K562 (cell line): ENCODE data around the gene P3H4. TPM values are rescaled to one million over a fixed set of nuclear protein-coding genes. Genes with fewer than 3 reads are reported as not detected.
A peak's percentile ranks its signal among the peaks of the same experiment; 100 is the strongest.

Source experiments
- ATAC-seq: fragments of 200-7000 bp; cut with Tn5 transposase; 3 replicates; pipeline ENCODE4 v1.9.1; 2020; ENCODE audit warnings: moderate library complexity
- BruUV-seq: library from RNA; stranded (reverse); fragments of 400-500 nt; replicated peaks from 2 replicates; lab custom pipeline; 2021; lab: Mats Ljungman, UMichigan
- CTCF ChIA-PET: fragments of 300-600 bp; formaldehyde crosslinking; extraction: SDS; loops from one replicate; lab custom pipeline; 2021; ENCODE audit warnings: low intra/inter-chr PET ratio; lab: Yijun Ruan, JAX
- POLR2A ChIA-PET: fragments of 300-600, 350-650 bp; sonication (Branson Sonifier 250); formaldehyde crosslinking; extraction: SDS; loops from one replicate; lab custom pipeline; 2021; ENCODE audit warnings: antibody characterized with exemption, inconsistent platforms; lab: Yijun Ruan, JAX
- DNase-seq, 4 experiments: peaks; one replicate each; pipeline versions ENCODE4 v3.0.0 to v3.0.0-alpha.2; 2011 to 2018; ENCODE audit warnings: low spot score in 3 of 4, mixed read lengths in 3 of 4; ENCODE audit errors: extremely low read depth in 1 of 4
- FAIRE-seq: peaks from 2 replicates; lab custom pipeline; 2011; peaks lifted over from hg19 to GRCh38; lab: Jason Lieb, UNC
- H2AFZ ChIP-seq: 2 replicates; pipeline ENCODE4 v1.6.0; 2011; ENCODE audit warnings: low read depth, low read length, control low read depth, inconsistent platforms
- H3K27ac ChIP-seq: fragments of 200-600 bp; 3 replicates; pipeline ENCODE4 v1.8.0; 2011; ENCODE audit warnings: low read depth, mild to moderate bottlenecking, control low read depth, inconsistent platforms, low read length, moderate library complexity, mixed read lengths; ENCODE audit errors: extremely low read depth
- H3K27me3 ChIP-seq, 2 experiments: fragments of 300-600 bp in 1 of 2; 2 replicates in 1 of 2; 3 replicates in 1 of 2; pipeline versions ENCODE4 v1.6.0 to v1.8.0; 2011; ENCODE audit warnings: inconsistent platforms in 2 of 2, low read length in 2 of 2, mild to moderate bottlenecking in 1 of 2, mixed read lengths in 1 of 2, moderate library complexity in 1 of 2; ENCODE audit not compliant: control insufficient read depth in 2 of 2, insufficient read depth in 2 of 2
- H3K36me3 ChIP-seq: fragments of 300-600 bp; 3 replicates; pipeline ENCODE4 v1.8.0; 2011; ENCODE audit warnings: mild to moderate bottlenecking, low read length, inconsistent platforms; ENCODE audit not compliant: control insufficient read depth, insufficient read depth
- H3K4me1 ChIP-seq, 2 experiments: fragments of 200-600 bp in 1 of 2; replicated peaks in 1 of 2; 2 replicates in 1 of 2; 3 replicates in 1 of 2; pipeline versions ENCODE4 v1.5.1 to v1.8.0; 2011; ENCODE audit warnings: inconsistent platforms in 2 of 2, low read length in 2 of 2, mild to moderate bottlenecking in 1 of 2, mixed read lengths in 1 of 2, moderate library complexity in 1 of 2; ENCODE audit not compliant: control insufficient read depth in 2 of 2, insufficient read depth in 2 of 2
- H3K4me2 ChIP-seq: 2 replicates; pipeline ENCODE4 v1.6.1; 2011; ENCODE audit warnings: low read length, control low read depth, inconsistent platforms, mixed read lengths; ENCODE audit not compliant: insufficient read depth
- H3K4me3 ChIP-seq: fragments of 200-600 bp; sonication (generic), shearing (Covaris generic); 2 replicates; pipeline ENCODE4 v1.5.1; 2016; ENCODE audit warnings: control low read depth, inconsistent platforms
- H3K79me2 ChIP-seq: fragments of 200-600 bp; 3 replicates; pipeline ENCODE4 v1.8.0; 2011; ENCODE audit warnings: low read length, inconsistent platforms; ENCODE audit not compliant: control insufficient read depth, insufficient read depth
- H3K9ac ChIP-seq, 2 experiments: 2 replicates each; pipeline versions ENCODE4 v1.6.0 to v1.6.1; 2011; ENCODE audit warnings: low read depth in 2 of 2, low read length in 2 of 2, control low read depth in 1 of 2, inconsistent platforms in 1 of 2, mild to moderate bottlenecking in 1 of 2, mixed read lengths in 1 of 2; ENCODE audit not compliant: insufficient read depth in 1 of 2
- H3K9me1 ChIP-seq: one replicate; pipeline ENCODE4 v1.6.0; 2011; ENCODE audit warnings: inconsistent platforms, mild to moderate bottlenecking, low read length, moderate library complexity; ENCODE audit not compliant: control insufficient read depth, insufficient read depth
- H3K9me3 ChIP-seq: replicated peaks from 2 replicates; pipeline ENCODE4 v1.5.1; 2011; ENCODE audit warnings: low read depth, low read length, inconsistent platforms; ENCODE audit not compliant: control insufficient read depth, insufficient read depth
- H4K20me1 ChIP-seq: replicated peaks from 2 replicates; pipeline ENCODE4 v1.6.1; 2011; ENCODE audit warnings: low read length, inconsistent platforms, mixed read lengths; ENCODE audit not compliant: control insufficient read depth, insufficient read depth
- ADNP ChIP-seq: fragments of 200-800 bp; sonication (Bioruptor generic); IDR thresholded peaks from 2 replicates; pipeline ENCODE4 v1.6.1; 2016; ENCODE audit warnings: missing genetic modification characterization, missing compliant biosample characterization
- BHLHE40 ChIP-seq: IDR thresholded peaks from 2 replicates; pipeline ENCODE4 v1.6.1; 2011; ENCODE audit warnings: low read length, improper control_type of control experiment
- IFI16 ChIP-seq: fragments of 250-450 bp; sonication (Bioruptor Pico); IDR thresholded peaks from 2 replicates; pipeline ENCODE4 v2.1.2; 2022; ENCODE audit warnings: mild to moderate bottlenecking, inconsistent platforms
- KAT7 ChIP-seq: sonication (generic); formaldehyde crosslinking; IDR thresholded peaks from 2 replicates; pipeline ENCODE4 v1.8.0; 2022; ENCODE audit warnings: missing genetic modification reagents, mild to moderate bottlenecking, borderline replicate concordance
- KDM1A ChIP-seq, 2 experiments: fragments of 450-650 bp; IDR thresholded peaks; 2 replicates each; pipeline ENCODE4 v1.6.1; 2016; ENCODE audit warnings: mild to moderate bottlenecking in 2 of 2
- LEF1 ChIP-seq: fragments of 450-650 bp; IDR thresholded peaks from 2 replicates; pipeline ENCODE4 v1.6.1; 2016; ENCODE audit warnings: mild to moderate bottlenecking
- NBN ChIP-seq: fragments of 450-650 bp; IDR thresholded peaks from 2 replicates; pipeline ENCODE4 v1.6.1; 2016; ENCODE audit warnings: low read depth, mild to moderate bottlenecking
- NFE2 ChIP-seq: IDR thresholded peaks from 2 replicates; pipeline ENCODE4 v1.6.1; 2014; ENCODE audit warnings: antibody characterized with exemption, low read depth
- NR2C2 ChIP-seq, 2 experiments: fragments of 200-800 bp in 1 of 2; sonication (Bioruptor generic) in 1 of 2; sonication (generic) in 1 of 2; formaldehyde crosslinking in 1 of 2; IDR thresholded peaks; 2 replicates each; pipeline versions ENCODE4 v1.6.1 to v1.8.0; 2016 to 2022; ENCODE audit warnings: mild to moderate bottlenecking in 1 of 2, missing compliant biosample characterization in 1 of 2, missing genetic modification characterization in 1 of 2, missing genetic modification reagents in 1 of 2
- RAD51 ChIP-seq: fragments of 450-650 bp; IDR thresholded peaks from 2 replicates; pipeline ENCODE4 v1.7.1; 2016; ENCODE audit warnings: low read depth, mild to moderate bottlenecking, borderline replicate concordance
- ZNF444 ChIP-seq: fragments of 250-450 bp; sonication (Bioruptor Pico); IDR thresholded peaks from 2 replicates; pipeline ENCODE4 v1.4.0; 2020; ENCODE audit warnings: mild to moderate bottlenecking, moderate library complexity
- ZNF766 ChIP-seq: fragments of 200-800 bp; sonication (Bioruptor generic); conservative IDR thresholded peaks from 2 replicates; pipeline ENCODE4 v1.6.1; 2016; ENCODE audit warnings: missing genetic modification characterization, missing compliant biosample characterization
- WGBS: fragments of 100-300 bp; shearing (Covaris generic); methylation state at CpG from one replicate; pipeline ENCODE4 v1.1.6; 2016; ENCODE audit warnings: low coverage, mixed read lengths; ENCODE audit not compliant: insufficient coverage; ENCODE audit errors: missing lambda C conversion rate; 5-methylcytosine and 5-hydroxymethylcytosine counted together
- in situ Hi-C: fragments of 300-500 bp; cut with MboI; formaldehyde crosslinking; loops from 4 replicates; pipeline ENCODE4 v1.15.0; 2018; ENCODE audit warnings: inconsistent platforms, mixed read lengths
- intact Hi-C: fragments of 100-400 bp; cut with micrococcal nuclease; formaldehyde crosslinking; loops from 2 replicates; pipeline ENCODE4 v1.14.2; 2022
- polyA plus RNA-seq, 8 experiments: library from polyadenylated mRNA; depleted of rRNA in 4 of 8; stranded (reverse) in 5 of 8; unstranded in 3 of 8; fragments of >200 nt; fragmentation: Nextera tagmentation in 2 of 8; fragmentation: Illumina TruSeq in 1 of 8; extraction: Ambion mirVana in 2 of 8; extraction: Trizol in 1 of 8; gene quantifications; 2 replicates each; pipeline versions ENCODE4 v1.2.1 to v1.2.3, GENCODE V29; 2011 to 2014; ENCODE audit warnings: inconsistent platforms in 1 of 8, missing spikeins in 1 of 8
- total RNA-seq, 7 experiments: library from RNA; depleted of rRNA in 6 of 7; stranded (reverse); fragments of >200 nt in 6 of 7; fragmentation: Illumina TruSeq in 2 of 7; extraction: Trizol in 2 of 7; gene quantifications; 2 replicates each; pipeline versions ENCODE4 v1.2.1 to v1.2.3, GENCODE V29; 2011 to 2021; ENCODE audit warnings: low replicate concordance in 1 of 7
- TF ChIP-seq, protein P1 (sequence below), 2 experiments: fragments of 450-650 bp; IDR thresholded peaks; 2 replicates each; pipeline ENCODE4 v1.6.1; 2018; ENCODE audit warnings: mild to moderate bottlenecking in 2 of 2, low read depth in 1 of 2; ENCODE audit not compliant: partially characterized antibody in 2 of 2
- TF ChIP-seq, protein P2 (sequence below): fragments of 450-650 bp; formaldehyde crosslinking; IDR thresholded peaks from 2 replicates; pipeline ENCODE4 v1.4.0; 2020; ENCODE audit warnings: mild to moderate bottlenecking, mixed read lengths

Gene P3H4
- total and polyA plus RNA-seq, 9 of the 15 experiments (the other 6 are each of a cell fraction or from before 2014, with no cell fraction given) = 0.10 to 3.7 (median 1.0) TPM

DNA sequence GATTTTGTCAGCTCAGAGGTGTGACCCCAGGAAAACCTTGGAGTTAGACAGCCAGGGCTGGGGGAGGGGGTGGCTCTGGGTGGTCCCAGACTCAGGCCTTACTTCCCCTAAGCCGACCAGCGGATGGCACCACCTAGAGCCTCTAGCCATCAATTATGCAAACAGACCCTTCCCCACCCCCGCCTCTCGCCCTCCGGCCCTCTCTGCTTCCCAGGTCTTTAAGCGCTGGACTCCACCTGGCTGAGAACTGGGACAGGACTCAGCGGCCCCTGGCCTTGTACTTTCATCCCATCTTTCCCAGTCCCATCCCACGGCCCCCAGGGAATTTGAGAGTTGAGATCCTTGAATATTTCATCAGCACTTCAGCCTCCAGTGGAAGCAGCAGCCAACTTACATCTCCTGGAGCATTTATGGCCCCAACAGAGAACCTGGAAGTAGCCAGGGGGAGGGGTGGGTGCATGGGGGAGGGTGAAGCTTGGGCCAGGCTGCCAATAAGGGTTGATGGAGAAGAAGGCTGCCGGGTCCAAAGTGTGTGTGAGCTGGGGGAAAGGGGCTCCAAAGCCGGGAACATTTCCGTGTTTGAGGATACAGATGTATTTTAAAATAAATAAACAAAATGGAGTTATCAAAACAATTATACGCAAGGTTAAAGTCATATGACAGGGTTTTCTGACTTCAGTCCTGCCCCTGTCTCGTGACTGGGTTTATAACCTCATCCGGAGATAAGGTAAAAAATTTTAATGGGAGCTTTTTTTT, 17.8 kb downstream of the P3H4 start:
- peak overlapping the region; percentile 23; the same call in 1 of the 2 replicates for H3K4me3 ChIP-seq
- BruUV-seq = no TSS peak
- TF ChIP-seq, protein P1, sequence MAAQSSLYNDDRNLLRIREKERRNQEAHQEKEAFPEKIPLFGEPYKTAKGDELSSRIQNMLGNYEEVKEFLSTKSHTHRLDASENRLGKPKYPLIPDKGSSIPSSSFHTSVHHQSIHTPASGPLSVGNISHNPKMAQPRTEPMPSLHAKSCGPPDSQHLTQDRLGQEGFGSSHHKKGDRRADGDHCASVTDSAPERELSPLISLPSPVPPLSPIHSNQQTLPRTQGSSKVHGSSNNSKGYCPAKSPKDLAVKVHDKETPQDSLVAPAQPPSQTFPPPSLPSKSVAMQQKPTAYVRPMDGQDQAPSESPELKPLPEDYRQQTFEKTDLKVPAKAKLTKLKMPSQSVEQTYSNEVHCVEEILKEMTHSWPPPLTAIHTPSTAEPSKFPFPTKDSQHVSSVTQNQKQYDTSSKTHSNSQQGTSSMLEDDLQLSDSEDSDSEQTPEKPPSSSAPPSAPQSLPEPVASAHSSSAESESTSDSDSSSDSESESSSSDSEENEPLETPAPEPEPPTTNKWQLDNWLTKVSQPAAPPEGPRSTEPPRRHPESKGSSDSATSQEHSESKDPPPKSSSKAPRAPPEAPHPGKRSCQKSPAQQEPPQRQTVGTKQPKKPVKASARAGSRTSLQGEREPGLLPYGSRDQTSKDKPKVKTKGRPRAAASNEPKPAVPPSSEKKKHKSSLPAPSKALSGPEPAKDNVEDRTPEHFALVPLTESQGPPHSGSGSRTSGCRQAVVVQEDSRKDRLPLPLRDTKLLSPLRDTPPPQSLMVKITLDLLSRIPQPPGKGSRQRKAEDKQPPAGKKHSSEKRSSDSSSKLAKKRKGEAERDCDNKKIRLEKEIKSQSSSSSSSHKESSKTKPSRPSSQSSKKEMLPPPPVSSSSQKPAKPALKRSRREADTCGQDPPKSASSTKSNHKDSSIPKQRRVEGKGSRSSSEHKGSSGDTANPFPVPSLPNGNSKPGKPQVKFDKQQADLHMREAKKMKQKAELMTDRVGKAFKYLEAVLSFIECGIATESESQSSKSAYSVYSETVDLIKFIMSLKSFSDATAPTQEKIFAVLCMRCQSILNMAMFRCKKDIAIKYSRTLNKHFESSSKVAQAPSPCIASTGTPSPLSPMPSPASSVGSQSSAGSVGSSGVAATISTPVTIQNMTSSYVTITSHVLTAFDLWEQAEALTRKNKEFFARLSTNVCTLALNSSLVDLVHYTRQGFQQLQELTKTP (IDR thresholded peaks at IDR 0.05; ENCODE audit: low read depth in 1 of 2, partially characterized antibody in 2 of 2) = peak in 1 of 2 experiments; percentile 8
- TF ChIP-seq NFE2 (no peak), LEF1 (peak; percentile 35; the same call in 1 of the 2 replicates), NBN (no peak), IFI16 (CRISPR knock-in tag) (0 out of 2 replicates have a peak, but pooled peaks have one; percentile 6), ADNP (tag) (0 out of 2 replicates have a peak, but pooled peaks have one; percentile 21), RAD51 (peak; percentile 72; the same call in 1 of the 2 replicates), ZNF766 (0 out of 2 replicates have a peak, but pooled peaks have one; percentile 25), ZNF444 (CRISPR knock-in tag) (peak; percentile 78; the same call in 1 of the 2 replicates), NR2C2 (CRISPR knock-in tag; IDR thresholded peaks at IDR 0.05) (no peak), NR2C2 (tag; IDR thresholded peaks at IDR 0.05) (peak; percentile 66), BHLHE40 (peak; percentile 75; the same call in 1 of the 2 replicates), KAT7 (CRISPR knock-in tag) (no peak), KDM1A (IDR thresholded peaks at IDR 0.05) (peak in 1 of 2 experiments; percentile 55; a peak in 1 of 4 replicates)
- TF ChIP-seq, protein P2, sequence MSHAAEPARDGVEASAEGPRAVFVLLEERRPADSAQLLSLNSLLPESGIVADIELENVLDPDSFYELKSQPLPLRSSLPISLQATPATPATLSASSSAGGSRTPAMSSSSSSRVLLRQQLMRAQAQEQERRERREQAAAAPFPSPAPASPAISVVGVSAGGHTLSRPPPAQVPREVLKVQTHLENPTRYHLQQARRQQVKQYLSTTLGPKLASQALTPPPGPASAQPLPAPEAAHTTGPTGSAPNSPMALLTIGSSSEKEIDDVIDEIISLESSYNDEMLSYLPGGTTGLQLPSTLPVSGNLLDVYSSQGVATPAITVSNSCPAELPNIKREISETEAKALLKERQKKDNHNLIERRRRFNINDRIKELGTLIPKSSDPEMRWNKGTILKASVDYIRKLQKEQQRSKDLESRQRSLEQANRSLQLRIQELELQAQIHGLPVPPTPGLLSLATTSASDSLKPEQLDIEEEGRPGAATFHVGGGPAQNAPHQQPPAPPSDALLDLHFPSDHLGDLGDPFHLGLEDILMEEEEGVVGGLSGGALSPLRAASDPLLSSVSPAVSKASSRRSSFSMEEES (CRISPR knock-in tag) = peak; percentile 50; the same call in 1 of the 2 replicates

More for the DNA sequence above, 17.8 kb downstream of the P3H4 start:
- Histone ChIP-seq H2AFZ (peak overlapping the region; percentile 86), H3K9ac (peak overlapping the region; percentile 74 to 91), H3K27ac (peak overlapping the region; percentile 90), H3K27me3 (no peaks in the 10 kb centered on the region), H3K4me1 (peaks cover 44 to 52% of the 10 kb centered on the region in 2 experiments), H3K4me2 (peak overlapping the region; percentile 84), H3K9me1 (no peaks in the 10 kb centered on the region), H3K9me3 (no peaks in the 10 kb centered on the region), H3K79me2 (no peaks in the 10 kb centered on the region), H4K20me1 (no peaks in the 10 kb centered on the region), H3K36me3 (no peaks in the 10 kb centered on the region)
- no peak for FAIRE-seq
- CTCF ChIA-PET = no interaction called here
- peak; percentile 16 for ATAC-seq
- POLR2A ChIA-PET = interaction anchor here (0.6 to 4.3 kb wide), 7 partner anchors 8 to 314 kb away, joined by 3 to 17 read pairs (median 3); partner anchors contain the start of genes EIF1 and JUP
- DNase-seq = peak in 2 of 4 experiments; percentile 22 to 54
- in situ Hi-C loops (no loop called here), intact Hi-C loops (loop anchor here (1.0 kb wide), 1 partner anchor 10 kb away; no protein-coding TSS in a partner anchor)
- WGBS = 15% methylated on average over 11 of the region's 14 CpGs
